K562 (cell line): ENCODE measurements around the gene NGRN. TPM values are rescaled to one million over a fixed set of nuclear protein-coding genes. Genes with fewer than 3 reads are reported as not detected.

Source experiments
- ATAC-seq: fragments of 200-7000 bp; cut with Tn5 transposase; 3 replicates; pipeline ENCODE4 v1.9.1; 2020; ENCODE audit warnings: moderate library complexity
- BruUV-seq: library from RNA; stranded (reverse); fragments of 400-500 nt; replicated peaks from 2 replicates; lab custom pipeline; 2021; lab: Mats Ljungman, UMichigan
- CTCF ChIA-PET: fragments of 300-600 bp; formaldehyde crosslinking; extraction: SDS; loops from one replicate; lab custom pipeline; 2021; ENCODE audit warnings: low intra/inter-chr PET ratio; lab: Yijun Ruan, JAX
- POLR2A ChIA-PET: fragments of 300-600, 350-650 bp; sonication (Branson Sonifier 250); formaldehyde crosslinking; extraction: SDS; loops from one replicate; lab custom pipeline; 2021; ENCODE audit warnings: antibody characterized with exemption, inconsistent platforms; lab: Yijun Ruan, JAX
- DNase-seq, 4 experiments: peaks; one replicate each; pipeline versions ENCODE4 v3.0.0 to v3.0.0-alpha.2; 2011 to 2018; ENCODE audit warnings: low spot score in 3 of 4, mixed read lengths in 3 of 4; ENCODE audit errors: extremely low read depth in 1 of 4
- FAIRE-seq: peaks from 2 replicates; lab custom pipeline; 2011; peaks lifted over from hg19 to GRCh38; lab: Jason Lieb, UNC
- H2AFZ ChIP-seq: 2 replicates; pipeline ENCODE4 v1.6.0; 2011; ENCODE audit warnings: low read depth, low read length, control low read depth, inconsistent platforms
- H3K27ac ChIP-seq: fragments of 200-600 bp; 3 replicates; pipeline ENCODE4 v1.8.0; 2011; ENCODE audit warnings: low read depth, mild to moderate bottlenecking, control low read depth, inconsistent platforms, low read length, moderate library complexity, mixed read lengths; ENCODE audit errors: extremely low read depth
- H3K27me3 ChIP-seq, 2 experiments: fragments of 300-600 bp in 1 of 2; 2 replicates in 1 of 2; 3 replicates in 1 of 2; pipeline versions ENCODE4 v1.6.0 to v1.8.0; 2011; ENCODE audit warnings: inconsistent platforms in 2 of 2, low read length in 2 of 2, mild to moderate bottlenecking in 1 of 2, mixed read lengths in 1 of 2, moderate library complexity in 1 of 2; ENCODE audit not compliant: control insufficient read depth in 2 of 2, insufficient read depth in 2 of 2
- H3K36me3 ChIP-seq: fragments of 300-600 bp; 3 replicates; pipeline ENCODE4 v1.8.0; 2011; ENCODE audit warnings: mild to moderate bottlenecking, low read length, inconsistent platforms; ENCODE audit not compliant: control insufficient read depth, insufficient read depth
- H3K4me1 ChIP-seq, 2 experiments: fragments of 200-600 bp in 1 of 2; replicated peaks in 1 of 2; 2 replicates in 1 of 2; 3 replicates in 1 of 2; pipeline versions ENCODE4 v1.5.1 to v1.8.0; 2011; ENCODE audit warnings: inconsistent platforms in 2 of 2, low read length in 2 of 2, mild to moderate bottlenecking in 1 of 2, mixed read lengths in 1 of 2, moderate library complexity in 1 of 2; ENCODE audit not compliant: control insufficient read depth in 2 of 2, insufficient read depth in 2 of 2
- H3K4me2 ChIP-seq: 2 replicates; pipeline ENCODE4 v1.6.1; 2011; ENCODE audit warnings: low read length, control low read depth, inconsistent platforms, mixed read lengths; ENCODE audit not compliant: insufficient read depth
- H3K4me3 ChIP-seq: fragments of 200-600 bp; sonication (generic), shearing (Covaris generic); 2 replicates; pipeline ENCODE4 v1.5.1; 2016; ENCODE audit warnings: control low read depth, inconsistent platforms
- H3K79me2 ChIP-seq: fragments of 200-600 bp; 3 replicates; pipeline ENCODE4 v1.8.0; 2011; ENCODE audit warnings: low read length, inconsistent platforms; ENCODE audit not compliant: control insufficient read depth, insufficient read depth
- H3K9ac ChIP-seq, 2 experiments: 2 replicates each; pipeline versions ENCODE4 v1.6.0 to v1.6.1; 2011; ENCODE audit warnings: low read depth in 2 of 2, low read length in 2 of 2, control low read depth in 1 of 2, inconsistent platforms in 1 of 2, mild to moderate bottlenecking in 1 of 2, mixed read lengths in 1 of 2; ENCODE audit not compliant: insufficient read depth in 1 of 2
- H3K9me1 ChIP-seq: one replicate; pipeline ENCODE4 v1.6.0; 2011; ENCODE audit warnings: inconsistent platforms, mild to moderate bottlenecking, low read length, moderate library complexity; ENCODE audit not compliant: control insufficient read depth, insufficient read depth
- H3K9me3 ChIP-seq: replicated peaks from 2 replicates; pipeline ENCODE4 v1.5.1; 2011; ENCODE audit warnings: low read depth, low read length, inconsistent platforms; ENCODE audit not compliant: control insufficient read depth, insufficient read depth
- H4K20me1 ChIP-seq: replicated peaks from 2 replicates; pipeline ENCODE4 v1.6.1; 2011; ENCODE audit warnings: low read length, inconsistent platforms, mixed read lengths; ENCODE audit not compliant: control insufficient read depth, insufficient read depth
- FOXA3 ChIP-seq, 2 experiments: fragments of 450-650 bp in 1 of 2; sonication (generic) in 1 of 2; formaldehyde crosslinking; IDR thresholded peaks in 1 of 2; conservative IDR thresholded peaks in 1 of 2; 2 replicates each; pipeline versions ENCODE4 v1.4.0 to v1.8.0; 2020 to 2022; ENCODE audit warnings: mild to moderate bottlenecking in 2 of 2, missing genetic modification reagents in 1 of 2
- MEF2D ChIP-seq: conservative IDR thresholded peaks from 2 replicates; pipeline ENCODE4 v1.6.1; 2016; ENCODE audit warnings: low read depth, missing genetic modification characterization, missing compliant biosample characterization
- NCOA4 ChIP-seq: fragments of 450-650 bp; IDR thresholded peaks from 2 replicates; pipeline ENCODE4 v1.6.1; 2018; ENCODE audit warnings: mild to moderate bottlenecking; ENCODE audit not compliant: partially characterized antibody
- POLR2G ChIP-seq: fragments of 200-400 bp; formaldehyde crosslinking; IDR thresholded peaks from 2 replicates; pipeline ENCODE4 v1.6.1; 2017; ENCODE audit warnings: low read depth, mild to moderate bottlenecking, antibody characterized with exemption, low read length, moderate library complexity
- RBM22 ChIP-seq: fragments of 200-400 bp; formaldehyde crosslinking; IDR thresholded peaks from 2 replicates; pipeline ENCODE4 v1.6.1; 2018; ENCODE audit warnings: low read length, low read depth; ENCODE audit not compliant: poor library complexity, severe bottlenecking
- U2AF2 ChIP-seq: fragments of 200-400 bp; formaldehyde crosslinking; optimal IDR thresholded peaks from 2 replicates; pipeline ENCODE3; 2017; ENCODE audit warnings: low read depth, mild to moderate bottlenecking, low read length
- XRCC3 ChIP-seq: fragments of 450-650 bp; IDR thresholded peaks from 2 replicates; pipeline ENCODE4 v1.6.1; 2017; ENCODE audit warnings: mild to moderate bottlenecking, moderate library complexity
- ZBTB49 ChIP-seq: sonication (generic); formaldehyde crosslinking; IDR thresholded peaks from 2 replicates; pipeline ENCODE4 v1.8.0; 2022; ENCODE audit warnings: missing genetic modification reagents, mild to moderate bottlenecking, borderline replicate concordance
- ZNF445 ChIP-seq: fragments of 250-450 bp; sonication (Bioruptor Pico); IDR thresholded peaks from 2 replicates; pipeline ENCODE4 v1.4.0; 2020; ENCODE audit warnings: low read depth, mild to moderate bottlenecking, moderate library complexity
- WGBS: fragments of 100-300 bp; shearing (Covaris generic); methylation state at CpG from one replicate; pipeline ENCODE4 v1.1.6; 2016; ENCODE audit warnings: low coverage, mixed read lengths; ENCODE audit not compliant: insufficient coverage; ENCODE audit errors: missing lambda C conversion rate; 5-methylcytosine and 5-hydroxymethylcytosine counted together
- in situ Hi-C: fragments of 300-500 bp; cut with MboI; formaldehyde crosslinking; loops from 4 replicates; pipeline ENCODE4 v1.15.0; 2018; ENCODE audit warnings: inconsistent platforms, mixed read lengths
- intact Hi-C: fragments of 100-400 bp; cut with micrococcal nuclease; formaldehyde crosslinking; loops from 2 replicates; pipeline ENCODE4 v1.14.2; 2022
- polyA plus RNA-seq, 8 experiments: library from polyadenylated mRNA; depleted of rRNA in 4 of 8; stranded (reverse) in 5 of 8; unstranded in 3 of 8; fragments of >200 nt; fragmentation: Nextera tagmentation in 2 of 8; fragmentation: Illumina TruSeq in 1 of 8; extraction: Ambion mirVana in 2 of 8; extraction: Trizol in 1 of 8; gene quantifications; 2 replicates each; pipeline versions ENCODE4 v1.2.1 to v1.2.3, GENCODE V29; 2011 to 2014; ENCODE audit warnings: inconsistent platforms in 1 of 8, missing spikeins in 1 of 8
- total RNA-seq, 7 experiments: library from RNA; depleted of rRNA in 6 of 7; stranded (reverse); fragments of >200 nt in 6 of 7; fragmentation: Illumina TruSeq in 2 of 7; extraction: Trizol in 2 of 7; gene quantifications; 2 replicates each; pipeline versions ENCODE4 v1.2.1 to v1.2.3, GENCODE V29; 2011 to 2021; ENCODE audit warnings: low replicate concordance in 1 of 7
- TF ChIP-seq, protein P1 (sequence below): sonication (generic); formaldehyde crosslinking; IDR thresholded peaks from 2 replicates; pipeline ENCODE4 v1.8.0; 2022; ENCODE audit warnings: missing genetic modification reagents, mild to moderate bottlenecking, moderate library complexity, borderline replicate concordance

The NGRN gene
- total and polyA plus RNA-seq, 9 of the 15 experiments (the other 6 are each of a cell fraction or from before 2014, with no cell fraction given), result 14.0 to 73.4 (median 60.0) TPM

DNA sequence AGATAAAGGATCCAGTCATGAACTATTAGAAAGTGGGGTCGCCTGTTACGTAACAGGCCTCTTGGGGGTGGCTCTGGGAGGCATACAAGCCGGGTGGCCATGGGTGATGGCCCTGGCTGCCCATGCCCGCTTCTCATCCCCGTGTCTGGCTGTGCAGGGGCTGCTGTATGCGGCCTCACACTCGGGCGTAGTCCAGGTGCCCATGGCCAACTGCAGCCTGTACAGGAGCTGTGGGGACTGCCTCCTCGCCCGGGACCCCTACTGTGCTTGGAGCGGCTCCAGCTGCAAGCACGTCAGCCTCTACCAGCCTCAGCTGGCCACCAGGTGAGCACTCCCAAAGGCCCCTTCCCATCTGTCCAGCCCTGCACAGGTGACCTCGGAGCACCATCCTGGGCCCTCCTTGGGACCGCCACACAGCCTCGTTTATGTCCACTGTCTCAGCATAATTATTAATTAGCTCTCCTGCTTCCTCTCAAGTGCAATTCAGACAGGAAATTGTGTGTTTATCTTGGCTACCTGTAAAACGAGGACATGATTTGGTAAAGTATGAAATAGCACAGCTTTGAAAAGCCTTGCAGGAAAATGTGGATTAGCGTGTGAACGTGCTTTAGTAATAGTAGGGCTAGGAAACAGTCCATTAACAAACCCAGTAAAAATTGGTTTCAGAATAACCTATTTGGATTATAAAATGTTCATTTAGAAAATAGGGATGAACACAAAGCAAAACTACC is 39.8 kb upstream of the NGRN start:
- Histone ChIP-seq H3K27me3 (no peaks in the 10 kb centered on the region), H3K9ac (peak overlapping the region in 1 of 2 experiments; percentile 32; a peak in 1 of 4 replicates), H3K9me1 (no peaks in the 10 kb centered on the region), H3K27ac (no peak overlapping the region), H3K4me2 (no peak overlapping the region), H3K36me3 (peaks cover 93% of the 10 kb centered on the region; the same call in 2 of the 3 replicates), H3K4me3 (no peak overlapping the region), H3K4me1 (peaks cover 3 to 23% of the 10 kb centered on the region in 2 experiments; a peak in 3 of 5 replicates), H3K79me2 (no peaks in the 10 kb centered on the region), H4K20me1 (0 out of 2 replicates have a peak, but pooled peaks cover 4% of the 10 kb centered on the region), H2AFZ (no peak overlapping the region), H3K9me3 (no peaks in the 10 kb centered on the region)
- intact Hi-C loops, result no loop called here
- no peak for FAIRE-seq
- no peak for ATAC-seq
- TF ChIP-seq ZBTB49 (no peak), FOXA3 (CRISPR knock-in tag; conservative IDR thresholded peaks at IDR 0.05 in 1 of 2, IDR thresholded peaks at IDR 0.05 in 1 of 2) (no peak), MEF2D (tag) (no peak), POLR2G (peak; percentile 59; the same call in 1 of the 2 replicates), XRCC3 (no peak), NCOA4 (no peak), U2AF2 (no peak), ZNF445 (CRISPR knock-in tag) (no peak), RBM22 (peak; percentile 57)
- TF ChIP-seq, protein P1, sequence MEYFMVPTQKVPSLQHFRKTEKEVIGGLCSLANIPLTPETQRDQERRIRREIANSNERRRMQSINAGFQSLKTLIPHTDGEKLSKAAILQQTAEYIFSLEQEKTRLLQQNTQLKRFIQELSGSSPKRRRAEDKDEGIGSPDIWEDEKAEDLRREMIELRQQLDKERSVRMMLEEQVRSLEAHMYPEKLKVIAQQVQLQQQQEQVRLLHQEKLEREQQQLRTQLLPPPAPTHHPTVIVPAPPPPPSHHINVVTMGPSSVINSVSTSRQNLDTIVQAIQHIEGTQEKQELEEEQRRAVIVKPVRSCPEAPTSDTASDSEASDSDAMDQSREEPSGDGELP (CRISPR knock-in tag), result no peak
- no peak for DNase-seq
- WGBS, result 89% methylated on average over 18 of the region's 18 CpGs
- BruUV-seq, result no TSS peak
- in situ Hi-C loops, result no loop called here
- ChIA-PET CTCF (interaction anchor here (1.1 kb wide), 1 partner anchor 83 kb away, joined by 4 read pairs; no protein-coding TSS in a partner anchor), POLR2A (no interaction called here)
